ENCODE data around the gene KLK14. TPM values are rescaled to one million over a fixed set of nuclear protein-coding genes. Genes with fewer than 3 reads are reported as not detected.

The KLK14 gene
- total RNA-seq, 2 experiments from 2014 or later, result 0.61 to 0.89 TPM

DNA sequence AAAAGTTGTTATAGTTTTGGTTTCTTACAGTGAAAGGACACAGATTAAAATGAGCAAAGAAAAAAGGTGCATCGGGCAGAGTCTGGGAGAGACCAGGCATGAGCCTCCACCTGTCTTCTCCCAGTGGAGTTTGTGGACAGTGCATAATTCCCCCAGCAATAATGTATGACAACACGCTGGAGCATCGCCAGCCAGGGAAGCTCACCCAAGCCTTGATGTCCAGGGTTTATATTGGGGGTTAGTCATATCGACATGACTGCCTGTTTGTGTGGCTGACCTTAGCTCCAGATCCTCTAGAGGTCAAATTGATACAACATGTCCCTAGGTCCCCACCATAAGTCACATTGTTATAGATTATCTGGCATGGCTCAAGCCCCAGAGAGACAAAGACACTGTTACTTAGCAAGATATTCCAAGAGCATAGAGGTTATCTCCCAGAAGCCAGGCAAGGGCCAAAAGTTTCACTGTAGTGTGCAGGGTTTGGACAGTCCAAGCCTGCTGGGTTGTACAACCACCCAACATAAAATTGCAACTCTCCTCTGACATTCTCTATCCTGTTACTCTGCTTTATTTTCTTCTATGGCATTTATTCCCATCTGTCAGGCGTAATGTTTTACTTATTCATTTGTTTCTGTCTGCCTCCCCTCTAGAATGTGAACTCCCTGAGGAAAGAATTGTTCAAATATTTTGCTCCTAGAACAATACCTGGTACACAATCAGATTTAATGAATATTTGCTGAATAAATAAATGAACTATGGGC is 12.2 kb downstream of the KLK14 start:
- Mint-ChIP-seq H3K4me1 (no peaks in the 10 kb centered on the region), H3K36me3 (no peaks in the 10 kb centered on the region), H3K27me3 (peaks cover 24% of the 10 kb centered on the region), H3K4me3 (no peak overlapping the region), H3K9me3 (ENCODE audit: low read depth) (no peaks in the 10 kb centered on the region), H3K27ac (no peak overlapping the region)
- DNase-seq, result no peak
- ATAC-seq, result no peak
- CTCF ChIA-PET, result no interaction called here

DNA sequence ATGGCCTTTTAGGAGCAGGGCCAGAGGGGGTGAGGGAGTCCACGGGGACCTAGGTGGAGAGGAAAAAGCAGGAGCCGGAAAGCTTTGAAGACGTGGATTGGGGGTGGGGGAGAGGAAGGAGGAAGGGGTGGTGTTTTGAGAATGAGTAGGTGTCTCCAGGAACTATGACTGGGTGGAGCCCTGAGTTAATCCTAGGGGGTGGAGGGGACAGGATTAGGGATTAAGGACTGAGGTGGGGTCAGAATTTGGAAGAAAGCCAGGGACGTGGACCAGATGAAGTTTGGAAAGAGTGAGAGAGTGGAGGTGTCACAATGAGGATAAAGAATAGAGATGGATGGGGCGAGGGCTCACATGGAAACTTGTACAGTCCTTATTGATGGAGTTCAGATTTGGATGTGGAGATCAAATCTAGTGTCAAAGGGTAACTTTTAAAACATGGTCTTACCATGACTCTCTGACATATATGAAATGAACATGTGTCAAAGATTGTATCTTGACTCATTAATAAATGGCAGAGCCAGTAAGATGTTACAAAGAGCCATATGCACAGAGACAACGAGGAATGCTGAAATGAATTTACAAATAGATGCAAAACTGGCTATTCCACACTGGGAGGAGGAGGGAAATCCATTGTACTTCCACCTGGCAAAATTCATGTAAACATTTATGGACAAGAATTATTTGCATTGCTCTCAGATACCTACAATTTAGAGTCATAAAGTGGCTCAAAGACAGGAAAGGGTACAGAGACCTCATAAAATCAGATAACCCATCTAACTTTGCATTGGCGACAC is 16.1 kb downstream of the KLK14 start:
- peaks cover 1% of the 10 kb centered on the region for H3K4me1 Mint-ChIP-seq
- no peak overlapping the region for H3K27ac Mint-ChIP-seq
- CTCF ChIA-PET, result no interaction called here
- H3K9me3 Mint-ChIP-seq (ENCODE audit: low read depth), result no peaks in the 10 kb centered on the region
- H3K27me3 Mint-ChIP-seq, result peaks cover 27% of the 10 kb centered on the region
- ATAC-seq, result no peak
- DNase-seq, result no peak
- H3K36me3 Mint-ChIP-seq, result no peaks in the 10 kb centered on the region
- no peak overlapping the region for H3K4me3 Mint-ChIP-seq

DNA sequence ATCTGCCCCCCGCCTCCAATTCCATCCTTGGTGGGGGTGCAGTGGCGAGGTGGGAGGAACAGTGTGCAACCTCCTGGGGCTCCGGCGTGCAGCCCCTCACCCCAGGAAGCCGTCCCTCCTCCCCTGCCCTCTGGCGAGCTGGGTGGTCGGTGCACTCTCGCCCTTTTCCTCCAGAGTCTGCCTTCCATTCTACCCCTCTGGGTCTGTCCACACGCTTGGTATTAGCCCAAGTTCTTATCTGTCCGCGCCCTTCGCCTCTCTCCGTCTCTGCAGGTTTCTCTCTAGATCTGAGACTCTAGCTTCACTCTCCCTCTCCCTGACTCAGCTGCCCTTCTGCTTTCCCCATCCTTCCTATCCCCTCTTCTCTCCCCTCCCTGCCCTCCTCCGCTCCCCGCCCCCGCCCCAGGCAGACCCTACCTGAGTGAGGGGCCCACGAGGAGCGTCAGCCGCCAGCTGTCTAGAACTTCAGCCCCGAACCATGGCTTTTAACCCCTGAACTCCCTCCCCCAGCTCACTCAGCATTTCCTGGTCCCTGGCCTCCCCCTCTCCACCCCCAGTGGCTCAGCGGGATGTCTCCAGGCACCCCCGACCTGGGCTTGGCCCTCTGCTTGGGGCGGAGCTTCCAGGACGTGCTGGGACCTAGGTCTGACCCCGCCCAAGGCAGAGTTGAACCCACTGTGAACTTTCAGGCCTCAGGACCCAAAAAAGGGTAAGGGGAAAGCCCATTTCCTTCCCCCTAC is 17.3 kb downstream of the KLK14 start:
- Mint-ChIP-seq H3K4me1 (peaks cover 1% of the 10 kb centered on the region), H3K36me3 (no peaks in the 10 kb centered on the region), H3K27me3 (peaks cover 35% of the 10 kb centered on the region), H3K9me3 (ENCODE audit: low read depth) (no peaks in the 10 kb centered on the region), H3K4me3 (no peak overlapping the region), H3K27ac (no peak overlapping the region)
- no peak for ATAC-seq
- DNase-seq, result no peak
- CTCF ChIA-PET, result no interaction called here

DNA sequence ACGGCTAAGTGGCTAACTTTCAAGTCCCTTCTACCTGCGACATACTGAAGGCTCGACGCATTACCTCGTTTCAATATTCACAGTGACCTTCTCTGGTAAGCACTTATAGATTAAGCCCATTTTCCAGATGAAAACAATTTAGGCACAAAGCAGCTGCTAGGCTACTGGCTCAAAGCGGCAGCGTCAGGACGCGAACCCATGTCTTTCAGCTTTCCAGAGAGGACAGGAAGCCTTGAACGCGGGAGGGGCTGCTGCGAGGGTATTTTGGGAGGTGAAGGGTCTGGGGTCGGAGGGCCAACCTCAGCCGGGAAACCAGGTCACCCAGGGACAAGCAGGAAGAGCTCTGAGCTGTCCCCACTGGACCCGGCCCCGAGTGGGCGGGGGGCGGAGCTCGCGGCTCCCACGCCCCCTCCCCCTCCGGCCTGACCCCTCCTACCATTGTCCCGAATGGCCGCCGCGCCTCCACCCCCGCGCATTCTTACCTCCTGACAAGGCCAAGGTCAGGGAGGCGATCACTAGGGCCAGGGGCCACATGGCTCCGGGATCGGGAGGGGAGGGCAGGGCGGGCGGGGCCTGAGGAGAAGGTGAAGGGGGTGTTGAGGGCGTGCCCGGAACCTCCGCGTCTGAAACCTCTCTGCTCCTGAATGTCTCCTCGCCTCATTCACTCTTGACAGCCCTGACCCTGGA is 18.0 kb downstream of the KLK14 start, which contains the start of gene KLK13:
KLK13 (minus strand) TSS at position 559 of the 687 bp plus-strand sequence; CDS start at position 534, 25 bp downstream.
- peaks cover 1% of the 10 kb centered on the region for H3K4me1 Mint-ChIP-seq
- H3K27ac Mint-ChIP-seq, result no peak within 1 kb of the TSS
- H3K27me3 Mint-ChIP-seq, result peaks cover 35% of the 10 kb centered on the region
- ATAC-seq, result no peak
- H3K36me3 Mint-ChIP-seq, result no peaks in the 10 kb centered on the region
- no peak within 1 kb of the TSS for H3K4me3 Mint-ChIP-seq
- no peak for DNase-seq
- CTCF ChIA-PET, result no interaction called here
- H3K9me3 Mint-ChIP-seq (ENCODE audit: low read depth), result no peaks in the 10 kb centered on the region

DNA sequence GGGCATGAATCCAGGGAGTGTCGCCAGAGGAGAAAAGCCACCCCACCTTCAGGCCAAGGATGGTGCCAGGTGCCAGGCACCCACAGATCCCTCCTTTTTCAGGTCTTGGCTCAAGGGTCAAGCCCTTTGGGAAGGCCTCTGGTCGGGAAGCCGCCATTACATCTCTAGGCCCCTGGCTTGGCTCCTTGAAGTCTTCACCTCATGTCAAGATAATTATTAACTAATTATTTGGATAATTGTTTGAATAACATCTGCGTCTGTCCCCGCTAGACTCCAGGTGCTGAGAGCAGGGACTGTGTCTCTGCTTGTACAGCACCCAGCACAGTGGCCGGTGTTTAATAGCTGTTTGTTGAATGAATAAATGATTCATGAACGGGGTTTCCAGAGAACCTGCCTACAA is 19.0 kb downstream of the KLK14 start:
- no peak overlapping the region for H3K4me3 Mint-ChIP-seq
- H3K9me3 Mint-ChIP-seq (ENCODE audit: low read depth), result no peaks in the 10 kb centered on the region
- H3K36me3 Mint-ChIP-seq, result no peaks in the 10 kb centered on the region

DNA sequence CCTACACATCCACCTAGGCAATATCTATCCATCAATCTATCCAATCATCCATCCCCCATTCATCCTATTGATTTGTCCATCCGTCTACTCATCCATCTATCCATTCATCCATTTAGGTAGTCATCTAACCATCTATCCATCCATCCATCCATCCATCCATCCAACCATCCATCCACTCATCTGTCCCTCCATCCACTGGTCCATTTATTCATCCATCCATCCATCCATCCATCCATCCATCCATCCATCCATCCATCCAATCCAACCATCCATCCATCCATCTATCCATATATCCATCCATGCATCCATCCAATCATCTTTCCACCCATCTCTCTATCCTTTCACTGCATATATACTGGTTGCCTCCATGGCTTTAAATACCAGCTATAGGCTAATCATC is 21.7 kb downstream of the KLK14 start:
- ATAC-seq (no peak), DNase-seq (no peak)
- Mint-ChIP-seq H3K27ac (no peak overlapping the region), H3K9me3 (ENCODE audit: low read depth) (no peaks in the 10 kb centered on the region), H3K27me3 (peaks cover 36% of the 10 kb centered on the region), H3K36me3 (no peaks in the 10 kb centered on the region), H3K4me3 (no peak overlapping the region), H3K4me1 (peaks cover 1% of the 10 kb centered on the region)
- CTCF ChIA-PET, result no interaction called here

More for the DNA sequence above, 19.0 kb downstream of the KLK14 start:
- CTCF ChIA-PET, result interaction anchor here (1.4 kb wide), 1 partner anchor 11 kb away, joined by 3 read pairs; no protein-coding TSS in a partner anchor
- no peak for ATAC-seq
- Mint-ChIP-seq H3K4me1 (peaks cover 1% of the 10 kb centered on the region), H3K27me3 (peaks cover 38% of the 10 kb centered on the region), H3K27ac (no peak overlapping the region)
- DNase-seq, result no peak

DNA sequence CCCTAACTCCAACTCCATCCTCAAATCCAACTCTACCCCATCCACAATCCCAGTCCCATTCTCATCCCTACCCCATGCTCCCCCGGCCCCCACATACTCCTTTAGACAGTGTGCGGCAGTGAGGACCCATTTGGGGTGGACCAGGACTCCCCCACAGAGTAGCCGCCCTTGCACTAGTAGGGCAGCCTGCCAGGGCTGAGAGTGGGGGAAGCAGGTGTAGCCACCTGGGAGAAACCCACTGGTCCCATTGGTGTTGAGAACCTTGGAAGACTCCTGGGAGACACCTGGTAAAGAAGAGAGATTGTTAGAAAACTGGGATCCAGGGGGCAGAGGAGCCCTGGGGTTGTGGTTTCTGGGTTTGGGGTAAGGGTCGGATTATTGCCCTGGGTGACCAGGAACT is 22.4 kb downstream of the KLK14 start:
- no peak overlapping the region for H3K4me3 Mint-ChIP-seq
- DNase-seq (no peak), ATAC-seq (no peak)
- H3K4me1 Mint-ChIP-seq, result peaks cover 1% of the 10 kb centered on the region
- CTCF ChIA-PET, result no interaction called here
- no peak overlapping the region for H3K27ac Mint-ChIP-seq
- H3K36me3 Mint-ChIP-seq, result no peaks in the 10 kb centered on the region
- H3K27me3 Mint-ChIP-seq, result peaks cover 32% of the 10 kb centered on the region
- H3K9me3 Mint-ChIP-seq (ENCODE audit: low read depth), result no peaks in the 10 kb centered on the region

DNA sequence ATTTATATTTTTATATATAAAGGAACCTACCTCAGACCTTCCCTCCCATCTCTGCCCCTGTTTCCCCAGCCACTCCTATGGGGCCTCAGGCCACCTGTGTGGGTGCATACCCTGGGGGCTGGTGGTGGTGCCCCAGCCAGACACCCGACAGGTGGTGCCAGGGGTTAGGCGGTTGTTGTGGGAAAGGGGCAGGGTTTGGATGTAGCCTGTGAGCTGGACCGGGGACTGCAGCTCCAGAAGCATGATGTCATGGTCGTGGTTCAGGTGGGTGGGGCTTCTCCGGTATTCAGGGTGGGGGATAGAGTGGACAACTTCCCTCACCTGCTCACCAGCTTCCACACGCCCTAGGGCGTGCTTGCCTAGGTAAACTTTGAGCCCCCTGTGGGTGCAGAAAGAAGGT is 23.0 kb downstream of the KLK14 start:
- no peak for ATAC-seq
- Mint-ChIP-seq H3K4me1 (no peaks in the 10 kb centered on the region), H3K36me3 (no peaks in the 10 kb centered on the region), H3K27ac (no peak overlapping the region), H3K4me3 (no peak overlapping the region), H3K27me3 (peaks cover 29% of the 10 kb centered on the region), H3K9me3 (ENCODE audit: low read depth) (no peaks in the 10 kb centered on the region)
- DNase-seq, result no peak
- CTCF ChIA-PET, result no interaction called here

DNA sequence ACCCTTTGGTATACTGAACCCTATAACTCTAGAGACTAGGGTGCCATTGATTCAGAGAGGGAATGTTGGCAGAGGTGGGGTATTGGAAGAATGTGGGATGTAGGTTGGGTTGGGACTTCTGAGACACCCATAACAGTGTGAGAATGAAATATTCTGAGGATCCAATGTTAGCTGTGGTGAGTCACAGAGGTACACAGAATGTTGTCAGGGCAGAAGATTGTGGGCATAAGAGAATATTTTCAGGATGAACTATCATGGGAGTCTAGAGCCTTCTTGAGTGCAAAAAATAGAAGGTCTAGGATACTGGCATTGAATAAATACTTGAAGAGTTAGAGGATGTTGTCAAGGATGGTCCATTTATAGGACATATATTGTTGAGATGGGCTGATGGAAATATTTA is 26.8 kb downstream of the KLK14 start:
- Mint-ChIP-seq H3K9me3 (ENCODE audit: low read depth) (no peaks in the 10 kb centered on the region), H3K36me3 (no peaks in the 10 kb centered on the region), H3K4me3 (no peak overlapping the region), H3K4me1 (no peaks in the 10 kb centered on the region), H3K27ac (no peak overlapping the region), H3K27me3 (peaks cover 26% of the 10 kb centered on the region)
- CTCF ChIA-PET, result no interaction called here
- ATAC-seq (no peak), DNase-seq (no peak)

DNA sequence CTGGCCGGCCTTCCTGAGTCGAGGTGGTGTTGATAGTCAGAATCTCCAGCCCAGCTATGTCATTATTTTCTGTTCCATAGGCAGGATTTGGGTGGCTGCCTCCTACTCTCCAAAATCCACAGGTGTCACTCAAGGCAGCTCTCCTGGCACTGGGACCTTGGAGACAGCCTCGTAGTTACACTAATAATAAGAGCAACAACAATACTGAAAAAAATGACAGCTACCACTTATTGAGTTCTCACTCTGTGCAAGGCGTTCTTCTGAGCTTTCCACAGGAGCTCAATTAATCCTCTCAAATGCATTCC is 35.7 kb downstream of the KLK14 start:
- no peak for DNase-seq
- H3K36me3 Mint-ChIP-seq, result no peaks in the 10 kb centered on the region
- H3K4me3 Mint-ChIP-seq, result no peak overlapping the region
- no peak for ATAC-seq
- H3K27ac Mint-ChIP-seq, result no peak overlapping the region
- no peaks in the 10 kb centered on the region for H3K9me3 Mint-ChIP-seq (ENCODE audit: low read depth)
- CTCF ChIA-PET, result no interaction called here
- H3K4me1 Mint-ChIP-seq, result no peaks in the 10 kb centered on the region
- peaks cover 18% of the 10 kb centered on the region for H3K27me3 Mint-ChIP-seq

DNA sequence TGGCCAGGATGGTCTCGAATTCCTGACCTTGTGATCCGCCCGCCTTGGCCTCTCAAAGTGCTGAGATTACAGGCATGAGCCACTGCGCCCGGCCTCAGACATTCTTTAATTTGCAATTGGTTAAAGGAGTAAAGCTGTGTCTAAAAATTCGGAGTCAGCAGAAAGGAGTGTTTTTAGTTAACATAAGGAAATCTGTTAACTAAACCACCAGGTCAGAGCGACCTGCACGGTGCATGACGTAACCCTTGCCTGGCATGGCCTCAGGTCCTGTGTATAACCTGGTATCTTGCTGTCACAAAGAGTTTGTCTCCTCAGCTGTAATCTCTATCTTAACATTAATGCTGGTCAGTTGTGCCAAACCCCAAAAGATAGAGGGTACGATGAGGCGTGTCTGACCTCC is 38.4 kb downstream of the KLK14 start:
- CTCF ChIA-PET, result no interaction called here
- no peaks in the 10 kb centered on the region for H3K9me3 Mint-ChIP-seq (ENCODE audit: low read depth)

DNA sequence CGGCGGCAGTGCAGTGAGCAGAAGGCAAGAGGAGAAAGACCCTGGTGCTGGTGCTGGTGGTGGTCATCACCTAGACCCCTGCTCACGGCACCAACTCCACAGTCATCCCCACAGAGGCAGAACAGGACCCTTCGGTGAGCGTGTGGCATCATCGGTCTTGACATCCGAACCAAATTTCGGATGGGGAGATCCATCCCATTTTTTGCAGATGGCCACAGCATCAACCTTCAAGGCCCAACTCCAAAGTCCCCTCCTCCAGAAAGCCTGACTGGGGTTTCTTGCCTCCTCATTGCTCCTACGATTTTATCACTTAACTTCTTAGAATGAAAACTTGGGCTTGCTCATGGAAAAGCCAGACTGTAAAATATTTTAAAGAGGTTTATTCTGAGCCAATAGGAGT is 39.2 kb downstream of the KLK14 start:
- DNase-seq, result no peak
- Mint-ChIP-seq H3K9me3 (ENCODE audit: low read depth) (no peaks in the 10 kb centered on the region), H3K4me3 (no peak overlapping the region), H3K4me1 (no peaks in the 10 kb centered on the region), H3K27me3 (peaks cover 16% of the 10 kb centered on the region), H3K36me3 (no peaks in the 10 kb centered on the region), H3K27ac (no peak overlapping the region)
- CTCF ChIA-PET, result no interaction called here
- no peak for ATAC-seq

More for the DNA sequence above, 38.4 kb downstream of the KLK14 start:
- Mint-ChIP-seq H3K36me3 (no peaks in the 10 kb centered on the region), H3K27me3 (peaks cover 18% of the 10 kb centered on the region), H3K4me3 (no peak overlapping the region), H3K27ac (no peak overlapping the region), H3K4me1 (no peaks in the 10 kb centered on the region)
- no peak for ATAC-seq
- no peak for DNase-seq

DNA sequence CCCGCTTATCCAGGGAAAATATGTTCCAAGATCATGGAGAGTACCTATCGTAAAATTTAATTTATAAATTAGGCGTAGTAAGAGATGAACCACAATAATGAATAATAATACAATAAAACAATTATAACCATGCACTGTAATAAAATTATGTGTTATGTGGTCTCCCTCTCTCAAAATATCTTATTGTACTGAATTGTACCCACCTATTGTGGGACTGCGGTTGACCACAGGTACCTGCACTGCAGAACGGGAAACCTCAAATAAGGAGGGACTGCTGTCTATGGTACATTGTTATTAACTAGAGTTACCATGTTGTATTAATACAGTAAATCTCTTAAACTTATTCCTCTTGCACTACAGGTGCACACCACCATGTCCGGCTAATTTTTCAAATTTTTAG is 42.5 kb downstream of the KLK14 start:
- Mint-ChIP-seq H3K4me1 (no peaks in the 10 kb centered on the region), H3K27ac (no peak overlapping the region), H3K27me3 (peaks cover 2% of the 10 kb centered on the region), H3K36me3 (no peaks in the 10 kb centered on the region), H3K4me3 (no peak overlapping the region), H3K9me3 (ENCODE audit: low read depth) (no peaks in the 10 kb centered on the region)
- no peak for ATAC-seq
- DNase-seq, result no peak
- CTCF ChIA-PET, result no interaction called here
